HG02970 (cell line): Measurements from ENCODE around the gene HBZ.
"Not testable (repeated sequence)": the region's sequence is repeated elsewhere in the genome, so short reads cannot be mapped to it uniquely, and the experiment has no call there.

Experiments
- ATAC-seq: cut with Tn5 transposase; IDR thresholded peaks from one replicate; pipeline ENCODE4 v1.9.1; 2021; ENCODE audit warnings: mild to moderate bottlenecking, moderate library complexity, moderate number of reproducible peaks; ENCODE audit not compliant: unreplicated experiment, low FRiP score

Gene HBZ

GRCh38 chr16:152141-153128 is at the start of gene HBZ:
TSS of gene HBZ (plus strand) at chr16:152644. CDS start at chr16:152910, 266 bp downstream.
- ATAC-seq: no peak

- no peak for ATAC-seq
Observed at GRCh38 chr16:104355-104754, 48.1 kb upstream of the HBZ start.

GRCh38 chr16:104928-105327 is 47.5 kb upstream of the HBZ start:
- ATAC-seq: no peak

DNA sequence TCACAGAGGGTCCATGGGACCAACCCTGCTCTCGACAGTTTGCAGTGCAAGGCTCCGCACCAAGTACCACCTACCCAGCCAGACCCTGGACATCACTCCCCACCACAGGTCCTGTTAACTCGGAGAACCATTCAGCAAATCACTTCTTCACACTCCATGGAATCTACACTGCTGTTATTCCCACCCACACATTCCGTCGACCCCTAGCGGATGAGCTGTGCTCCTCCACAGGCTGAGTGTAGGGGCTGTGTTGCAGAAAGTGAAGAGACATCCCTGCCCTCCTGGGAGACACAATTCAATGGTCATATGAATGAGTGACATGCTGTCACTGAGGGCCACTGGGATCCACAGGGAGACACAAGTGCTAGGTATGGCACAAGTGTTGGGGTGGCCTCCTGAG is 46.9 kb upstream of the HBZ start:
- no peak for ATAC-seq

DNA sequence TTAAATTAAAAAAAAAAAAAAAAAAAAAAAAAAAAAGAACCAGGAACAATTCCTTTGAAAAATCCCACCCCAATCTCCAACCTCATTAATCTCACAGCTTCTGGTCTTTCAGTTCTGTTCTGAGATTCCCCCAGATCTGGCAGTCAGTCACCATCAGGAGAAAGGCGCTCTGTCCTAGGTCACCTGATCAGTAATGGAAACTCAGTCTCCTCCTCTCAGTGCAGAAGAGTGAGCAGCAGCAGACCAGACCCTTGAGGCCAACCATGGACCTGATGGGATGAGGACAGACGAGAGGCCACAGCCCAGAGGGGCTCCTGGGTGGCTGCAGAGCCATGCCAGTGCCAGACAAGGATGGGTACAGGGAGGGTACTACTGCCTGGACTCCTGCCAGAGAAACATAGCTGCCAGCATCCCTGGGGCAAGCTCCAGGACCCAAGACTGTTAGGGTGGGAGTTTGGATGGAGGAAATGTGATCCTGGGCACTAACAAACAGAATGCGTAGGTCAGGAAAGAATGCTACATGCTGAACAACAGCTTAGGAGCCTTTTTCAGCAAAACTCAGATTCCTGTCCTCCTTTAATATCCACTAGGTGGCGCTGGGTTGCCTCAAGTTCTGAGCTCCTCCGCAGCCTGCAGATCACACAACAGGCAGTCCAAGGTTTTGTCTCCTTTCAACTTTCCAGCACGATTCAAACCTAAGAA is 45.7 kb upstream of the HBZ start:
- no peak for ATAC-seq

DNA sequence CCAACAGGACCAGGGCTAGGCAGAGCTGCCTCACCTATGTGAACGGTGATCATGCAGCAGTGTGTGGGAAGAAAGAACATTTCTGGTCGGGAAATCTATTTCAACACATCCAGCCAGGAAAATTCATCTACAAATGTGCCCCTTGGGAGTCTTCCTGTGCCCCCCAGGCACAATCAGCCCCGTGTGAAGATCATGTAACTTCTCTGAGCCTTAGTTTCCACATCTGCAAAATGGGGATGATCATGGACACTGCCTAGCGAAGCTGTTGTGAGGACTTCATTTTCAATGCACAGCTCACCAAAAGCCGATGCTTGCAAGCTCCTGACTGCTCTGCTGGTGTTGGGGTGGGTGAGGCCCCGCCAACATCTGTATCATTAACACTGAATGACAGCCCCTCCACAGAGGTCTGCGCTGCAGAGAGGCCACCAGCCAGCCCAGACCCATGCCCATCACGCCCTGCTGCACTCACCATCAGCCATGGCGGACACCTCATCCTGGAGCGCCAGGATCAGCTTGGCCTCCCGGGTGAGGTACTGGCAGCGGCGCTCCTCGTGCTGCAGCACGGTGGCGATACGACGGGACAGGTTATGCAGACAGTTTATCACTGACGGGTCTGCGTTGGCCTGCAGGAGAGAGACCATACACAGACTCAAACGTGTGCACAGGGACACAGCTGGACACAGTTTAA is 40.1 kb upstream of the HBZ start:
- no peak for ATAC-seq

DNA sequence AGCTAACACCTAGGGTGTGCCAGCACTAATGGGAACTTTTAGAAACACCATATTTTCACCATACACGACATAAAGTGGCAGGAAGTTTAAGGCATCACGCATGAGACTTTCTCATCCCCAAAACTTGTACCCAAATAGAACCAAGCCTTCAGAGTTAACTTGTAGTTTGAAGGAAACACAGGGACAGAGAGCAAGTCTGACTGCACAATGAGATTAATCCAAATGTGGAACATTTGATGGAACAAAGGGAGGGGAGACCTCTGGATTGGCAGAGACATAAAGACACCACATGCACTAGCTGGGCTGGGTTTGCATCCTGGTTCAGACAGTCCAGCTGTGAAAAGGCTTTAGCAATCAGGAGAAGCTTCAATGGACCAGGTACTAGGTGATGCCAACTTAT is 38.1 kb upstream of the HBZ start:
- no peak for ATAC-seq

GRCh38 chr16:116015-116414 is 36.4 kb upstream of the HBZ start:
- ATAC-seq: no peak

- ATAC-seq: no peak
Observed at GRCh38 chr16:117379-118365, 34.8 kb upstream of the HBZ start.

DNA sequence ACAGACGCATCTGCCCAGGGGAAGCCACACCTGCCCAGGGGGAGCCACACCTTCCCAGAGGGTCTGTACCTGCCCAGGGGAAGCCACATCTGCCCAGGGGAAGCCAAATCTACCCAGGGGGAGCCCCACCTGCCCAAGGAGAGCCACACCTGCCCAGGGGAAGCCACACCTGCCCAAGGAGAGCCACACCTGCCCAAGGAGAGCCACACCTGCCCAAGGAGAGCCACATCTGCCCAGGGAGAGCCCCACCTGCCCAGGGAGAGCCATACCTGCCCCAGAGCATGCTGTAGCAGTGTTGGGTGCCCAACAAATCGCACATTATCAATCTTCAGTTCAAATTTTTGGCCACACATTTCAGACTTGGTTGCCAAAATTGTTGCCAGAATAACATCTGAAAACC is 33.6 kb upstream of the HBZ start:
- no peak for ATAC-seq

DNA sequence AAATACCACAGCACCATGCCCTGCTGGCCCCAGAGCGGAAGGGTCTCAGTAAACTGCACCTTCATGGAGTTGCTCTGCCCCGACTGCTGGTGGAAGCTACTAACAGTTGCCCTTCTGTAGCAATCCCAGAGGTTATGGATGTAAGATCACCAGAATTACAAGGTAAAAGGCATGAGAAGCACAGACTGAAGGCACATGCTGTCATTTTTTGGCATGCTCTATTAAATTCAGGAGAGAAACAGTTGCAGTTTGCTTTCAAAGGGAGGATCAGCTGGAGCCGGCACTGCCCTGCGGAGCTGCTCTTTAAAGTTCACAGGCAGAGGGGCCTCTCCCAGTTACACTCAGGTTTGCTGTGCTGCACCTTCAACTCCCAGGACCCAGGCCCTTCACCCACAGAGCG is 33.1 kb upstream of the HBZ start:
- no peak for ATAC-seq

DNA sequence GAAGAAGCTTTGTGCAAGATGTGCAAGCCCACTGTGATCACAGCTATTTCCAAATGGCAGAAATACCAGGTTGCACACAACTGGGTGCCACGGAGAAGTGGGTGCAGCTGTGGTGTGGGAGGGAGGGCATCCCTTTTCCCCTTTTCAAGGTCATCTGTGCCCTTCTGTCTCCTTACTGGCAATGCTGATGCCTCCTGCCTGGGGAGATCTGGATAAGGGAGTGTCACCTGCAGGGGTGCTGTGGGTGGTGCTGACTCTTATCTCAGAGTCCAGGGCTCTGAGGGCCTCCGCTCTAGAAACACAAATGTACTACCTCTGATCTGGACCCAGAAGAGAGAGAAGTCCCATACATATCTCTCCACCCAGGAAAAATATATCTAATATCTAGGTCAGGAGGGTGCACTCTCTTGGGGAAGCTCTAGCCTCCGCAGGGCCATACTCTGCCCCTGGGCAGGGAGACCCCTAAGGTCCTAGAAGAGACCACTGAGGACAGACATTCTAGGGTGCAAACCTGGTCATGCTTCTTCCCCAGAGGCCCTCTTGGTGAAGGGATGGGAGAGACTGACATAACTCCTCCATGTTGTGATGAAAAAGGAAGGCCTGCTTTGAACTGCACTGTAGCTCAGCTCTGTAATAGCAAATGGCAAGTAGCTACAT is 32.5 kb upstream of the HBZ start:
- no peak for ATAC-seq

GRCh38 chr16:120756-121155 is 31.7 kb upstream of the HBZ start:
- no peak for ATAC-seq

- no peak for ATAC-seq
Observed at GRCh38 chr16:122361-122760, 30.1 kb upstream of the HBZ start.

GRCh38 chr16:123558-124350 is 28.7 kb upstream of the HBZ start:
- not testable (repeated sequence) for ATAC-seq

GRCh38 chr16:125011-125410 is 27.4 kb upstream of the HBZ start:
- no peak for ATAC-seq

GRCh38 chr16:129075-129474 is 23.4 kb upstream of the HBZ start:
- ATAC-seq: no peak

- ATAC-seq: no peak
Observed at GRCh38 chr16:130533-131173, 21.8 kb upstream of the HBZ start.
